Measurements from ENCODE around the gene PRPF31. TPM values are rescaled to one million over a fixed set of nuclear protein-coding genes. Genes with fewer than 3 reads are reported as not detected.
A peak's percentile ranks its signal among the peaks of the same experiment; 100 is the strongest.

PRPF31 gene
- total and polyA plus RNA-seq, 9 of the 15 experiments (the other 6 are each of a cell fraction or from before 2014, with no cell fraction given), result 5.8 to 92.2 (median 69.2) TPM

GRCh38 chr19:54096617-54097106 is 18.9 kb upstream of the PRPF31 start (continued):
- TF ChIP-seq POLR2G (IDR thresholded peaks at IDR 0.05; ENCODE audit: low read depth, low read length) (peak; percentile 26; the same call in 1 of the 2 replicates), HSF4 (CRISPR knock-in tag; IDR thresholded peaks at IDR 0.05; ENCODE audit: borderline replicate concordance) (no peak), ZNF174 (CRISPR knock-in tag; IDR thresholded peaks at IDR 0.05) (no peak), HBP1 (CRISPR knock-in tag; IDR thresholded peaks at IDR 0.05) (peak; percentile 82; the same call in 1 of the 2 replicates), THRB (CRISPR knock-in tag; conservative IDR thresholded peaks at IDR 0.05) (peak; percentile 90), RAD21 (CRISPR knock-in tag; conservative IDR thresholded peaks at IDR 0.05 in 1 of 2, IDR thresholded peaks at IDR 0.05 in 1 of 2) (peak in 1 of 2 experiments; percentile 38; a peak in 1 of 4 replicates), ZEB2 (IDR thresholded peaks at IDR 0.05) (peak; percentile 72; the same call in 1 of the 2 replicates), SFPQ (IDR thresholded peaks at IDR 0.05; ENCODE audit: low read depth, low read length) (no peak), MAX (CRISPR knock-in tag; IDR thresholded peaks at IDR 0.05) (no peak), NR1H2 (CRISPR knock-in tag; IDR thresholded peaks at IDR 0.05) (no peak), CSDE1 (IDR thresholded peaks at IDR 0.05) (no peak), NFATC3 (IDR thresholded peaks at IDR 0.05) (no peak), ZNF668 (CRISPR knock-in tag; IDR thresholded peaks at IDR 0.05) (no peak), ZNF232 (CRISPR knock-in tag; IDR thresholded peaks at IDR 0.05) (no peak), POLR2B (IDR thresholded peaks at IDR 0.05; ENCODE audit: low read depth, partially characterized antibody) (peak; percentile 21), NR0B1 (IDR thresholded peaks at IDR 0.05; ENCODE audit: partially characterized antibody) (no peak), RBM34 (IDR thresholded peaks at IDR 0.05; ENCODE audit: borderline replicate concordance, insufficient read depth, low read length) (no peak), MYBL2 (IDR thresholded peaks at IDR 0.05; ENCODE audit: low read depth) (no peak), MYBL2 (CRISPR knock-in tag; IDR thresholded peaks at IDR 0.05; ENCODE audit: borderline replicate concordance) (no peak)
